PC-3 (cell line): ENCODE results near the gene CRADD. TPM values are rescaled to one million over a fixed set of nuclear protein-coding genes. Genes with fewer than 3 reads are reported as not detected.
A peak's percentile ranks its signal among the peaks of the same experiment; 100 is the strongest.

Source experiments
- ATAC-seq: fragments of 200-7000 bp; cut with Tn5 transposase; 2 replicates; pipeline ENCODE4 v1.9.1; 2020; ENCODE audit warnings: mild to moderate bottlenecking, moderate library complexity
- BruUV-seq: library from RNA; stranded (reverse); fragments of 400-500 nt; replicated peaks from 2 replicates; lab custom pipeline; 2021; lab: Mats Ljungman, UMichigan
- CTCF ChIA-PET: fragments of 300-600 bp; sonication (Branson Sonifier 250); formaldehyde crosslinking; loops from one replicate; lab custom pipeline; 2022; ENCODE audit warnings: antibody characterized with exemption; lab: Charles Lee
- POLR2A ChIA-PET: fragments of 300-600 bp; sonication (Branson Sonifier 250); formaldehyde crosslinking; loops from one replicate; lab custom pipeline; 2022; ENCODE audit warnings: antibody characterized with exemption; ENCODE audit not compliant: unreplicated experiment; lab: Charles Lee
- DNase-seq: peaks from one replicate; pipeline ENCODE4 v3.0.0-alpha.2; 2015
- H2AFZ ChIP-seq: fragments of 300-600 bp; sonication (generic); 2 replicates; pipeline ENCODE4 v1.6.0; 2016; ENCODE audit warnings: antibody characterized with exemption, low read length
- H3F3A ChIP-seq: fragments of 300-600 bp; sonication (generic); one replicate; pipeline ENCODE4 v1.6.0; 2017; ENCODE audit warnings: antibody characterized with exemption, low read length, control low read depth, mild to moderate bottlenecking; ENCODE audit not compliant: unreplicated experiment
- H3K27ac ChIP-seq: fragments of 300-600 bp; sonication (generic); 2 replicates; pipeline ENCODE4 v1.5.1; 2016; ENCODE audit warnings: mild to moderate bottlenecking, low read length
- H3K27me3 ChIP-seq: fragments of 300-600 bp; sonication (generic); 2 replicates; pipeline ENCODE4 v1.6.1; 2016; ENCODE audit warnings: low read length, mixed read lengths
- H3K36me3 ChIP-seq: fragments of 300-600 bp; sonication (generic); 2 replicates; pipeline ENCODE4 v1.6.1; 2016; ENCODE audit warnings: low read depth, mixed run types, low read length, mixed read lengths
- H3K4me1 ChIP-seq: fragments of 300-600 bp; sonication (generic); 2 replicates; pipeline ENCODE4 v1.5.1; 2016; ENCODE audit warnings: low read length; ENCODE audit not compliant: insufficient read depth
- H3K4me2 ChIP-seq: fragments of 300-600 bp; sonication (generic); 2 replicates; pipeline ENCODE4 v1.6.0; 2016; ENCODE audit warnings: low read length
- H3K4me3 ChIP-seq: fragments of 300-600 bp; sonication (generic); 2 replicates; pipeline ENCODE4 v1.5.1; 2016; ENCODE audit warnings: mild to moderate bottlenecking, low read length, mixed read lengths
- H3K79me2 ChIP-seq: fragments of 300-600 bp; sonication (generic); 2 replicates; pipeline ENCODE4 v1.6.1; 2017; ENCODE audit warnings: low read length, mixed read lengths
- H3K9ac ChIP-seq: fragments of 300-600 bp; sonication (generic); 2 replicates; pipeline ENCODE4 v1.6.0; 2016; ENCODE audit warnings: mild to moderate bottlenecking, low read length
- H3K9me2 ChIP-seq: fragments of 300-600 bp; sonication (generic); replicated peaks from 2 replicates; pipeline ENCODE4 v1.6.1; 2016; ENCODE audit warnings: mixed run types, low read length, mixed read lengths
- H3K9me3 ChIP-seq: fragments of 300-600 bp; sonication (generic); 2 replicates; pipeline ENCODE4 v1.6.1; 2016; ENCODE audit warnings: low read length, mixed read lengths
- H4K20me1 ChIP-seq: fragments of 300-600 bp; sonication (generic); 2 replicates; pipeline ENCODE4 v1.6.1; 2016; ENCODE audit warnings: low read length, mixed read lengths
- EZH2 ChIP-seq: fragments of 300-600 bp; sonication (generic); IDR thresholded peaks from one replicate; pipeline ENCODE4 v1.6.1; 2017; ENCODE audit warnings: antibody characterized with exemption, mild to moderate bottlenecking, low read length; ENCODE audit not compliant: unreplicated experiment
- EZH2phosphoT487 ChIP-seq: fragments of 300-600 bp; sonication (generic); IDR thresholded peaks from 2 replicates; pipeline ENCODE4 v1.6.1; 2018; ENCODE audit warnings: mild to moderate bottlenecking, antibody characterized with exemption, low read length, borderline replicate concordance
- intact Hi-C: fragments of 100-400 bp; cut with micrococcal nuclease; formaldehyde crosslinking; loops from 2 replicates; pipeline ENCODE4 v1.9.0; 2023
- total RNA-seq: library from RNA; depleted of rRNA; stranded (reverse); fragments of >200 nt; gene quantifications from 2 replicates; pipeline ENCODE4 v1.2.3, GENCODE V29; 2014
- TF ChIP-seq, protein P1 (sequence below): fragments of 300-600 bp; sonication (generic); conservative IDR thresholded peaks from 2 replicates; pipeline ENCODE4 v1.5.1; 2017; ENCODE audit warnings: antibody characterized with exemption, low read depth, mild to moderate bottlenecking, low read length

CRADD gene
- total RNA-seq, 1 experiment from 2014 or later, result 11.4 TPM

DNA sequence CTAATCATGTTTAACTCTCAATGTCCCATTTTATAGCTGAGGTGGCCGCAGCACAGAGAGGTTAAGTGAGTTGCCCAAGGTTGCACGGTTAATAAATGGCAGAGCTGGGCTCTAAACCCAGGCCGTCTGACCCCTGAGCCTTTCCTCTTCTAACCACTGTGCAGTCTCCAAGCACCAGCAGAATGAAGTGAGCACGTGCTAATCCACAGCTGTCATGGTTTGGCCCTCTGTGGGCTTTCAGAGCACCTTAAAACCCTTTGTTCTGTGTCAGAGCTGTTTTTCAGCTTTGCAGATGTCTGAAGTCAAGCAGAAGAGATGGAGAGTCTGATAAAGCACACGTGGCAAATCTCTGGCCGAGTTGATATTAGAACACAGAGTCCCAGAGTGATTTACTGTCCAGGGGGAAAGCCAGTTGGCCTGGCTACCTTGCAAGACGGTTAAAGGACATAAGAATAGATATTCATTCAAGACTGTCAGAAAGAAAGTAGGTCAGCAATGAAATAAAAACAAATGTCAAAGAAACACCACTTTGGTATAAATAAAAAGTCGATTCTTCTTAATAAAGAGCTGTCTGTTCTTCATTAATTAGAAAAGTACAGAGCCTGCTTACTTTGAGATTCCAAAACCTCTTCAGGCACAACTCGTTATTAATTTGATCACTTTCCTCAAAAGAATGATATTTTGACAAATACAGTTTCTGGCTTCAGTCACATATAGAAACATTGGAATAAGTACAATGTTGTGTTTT lies 107.3 kb downstream of the CRADD start:
- peaks cover 57% of the 10 kb centered on the region for H3K4me1 ChIP-seq
- intact Hi-C loops, result loop anchor here (1.0 kb wide), 1 partner anchor 316 kb away; no protein-coding TSS in a partner anchor
- CTCF ChIA-PET, result interaction anchor here (1.3 to 2.1 kb wide), 2 partner anchors 17 to 318 kb away, joined by 7 to 12 read pairs; no protein-coding TSS in a partner anchor

DNA sequence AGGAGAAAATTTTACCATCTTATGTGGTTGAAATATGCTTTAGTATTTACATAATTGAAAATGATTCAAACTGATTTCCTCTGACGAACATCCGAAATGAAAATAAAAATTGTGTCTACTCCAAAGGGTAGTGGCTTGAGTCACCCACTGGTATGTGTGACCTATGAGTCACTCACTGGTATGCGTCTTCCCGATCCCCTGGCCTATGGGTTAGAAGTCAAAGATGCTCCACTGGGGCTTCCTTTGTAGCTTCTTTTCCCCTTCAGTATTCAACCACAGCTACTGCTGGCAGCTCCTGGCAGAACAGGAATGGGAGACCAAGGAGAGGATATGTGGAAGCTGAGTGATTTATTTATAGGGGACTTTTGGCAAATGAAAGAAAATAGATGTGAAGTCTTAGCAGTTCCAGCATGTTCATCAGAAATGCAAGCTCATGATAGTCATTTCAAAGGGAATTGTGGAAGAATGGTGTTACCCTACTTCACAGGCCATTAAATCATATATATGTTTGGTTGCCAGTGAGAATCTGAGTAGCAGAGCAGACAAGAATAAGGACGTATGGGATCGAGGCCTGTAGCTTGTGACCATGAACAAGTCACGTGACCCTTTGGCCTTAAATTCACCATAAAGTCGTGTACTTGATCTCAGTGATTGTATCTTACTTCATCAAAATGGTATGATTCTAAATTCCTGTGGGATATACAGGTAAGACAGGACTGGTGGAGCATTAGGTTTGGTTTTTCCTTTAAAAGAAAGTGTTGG lies 108.3 kb downstream of the CRADD start:
- peaks cover 11% of the 10 kb centered on the region for H3F3A ChIP-seq
- H3K9me3 ChIP-seq, result no peaks in the 10 kb centered on the region
- H3K27ac ChIP-seq, result peak overlapping the region; percentile 96
- POLR2A ChIA-PET, result interaction anchor here (0.6 to 0.8 kb wide), 2 partner anchors 216 to 221 kb away, joined by 3 read pairs; no protein-coding TSS in a partner anchor
- ATAC-seq (peak; percentile 93), DNase-seq (peak; percentile 98)
- TF ChIP-seq, protein P1, sequence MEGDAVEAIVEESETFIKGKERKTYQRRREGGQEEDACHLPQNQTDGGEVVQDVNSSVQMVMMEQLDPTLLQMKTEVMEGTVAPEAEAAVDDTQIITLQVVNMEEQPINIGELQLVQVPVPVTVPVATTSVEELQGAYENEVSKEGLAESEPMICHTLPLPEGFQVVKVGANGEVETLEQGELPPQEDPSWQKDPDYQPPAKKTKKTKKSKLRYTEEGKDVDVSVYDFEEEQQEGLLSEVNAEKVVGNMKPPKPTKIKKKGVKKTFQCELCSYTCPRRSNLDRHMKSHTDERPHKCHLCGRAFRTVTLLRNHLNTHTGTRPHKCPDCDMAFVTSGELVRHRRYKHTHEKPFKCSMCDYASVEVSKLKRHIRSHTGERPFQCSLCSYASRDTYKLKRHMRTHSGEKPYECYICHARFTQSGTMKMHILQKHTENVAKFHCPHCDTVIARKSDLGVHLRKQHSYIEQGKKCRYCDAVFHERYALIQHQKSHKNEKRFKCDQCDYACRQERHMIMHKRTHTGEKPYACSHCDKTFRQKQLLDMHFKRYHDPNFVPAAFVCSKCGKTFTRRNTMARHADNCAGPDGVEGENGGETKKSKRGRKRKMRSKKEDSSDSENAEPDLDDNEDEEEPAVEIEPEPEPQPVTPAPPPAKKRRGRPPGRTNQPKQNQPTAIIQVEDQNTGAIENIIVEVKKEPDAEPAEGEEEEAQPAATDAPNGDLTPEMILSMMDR, result no peak
- TF ChIP-seq EZH2phosphoT487 (no peak), EZH2 (no peak)
- no peaks in the 10 kb centered on the region for H3K79me2 ChIP-seq
- H2AFZ ChIP-seq, result no peak overlapping the region
- H3K4me2 ChIP-seq, result peak overlapping the region; percentile 71
- H3K4me3 ChIP-seq, result peak overlapping the region; percentile 33; the same call in 1 of the 2 replicates
- H3K9ac ChIP-seq, result peak overlapping the region; percentile 82
- CTCF ChIA-PET, result interaction anchor here (0.9 to 2.1 kb wide), 3 partner anchors 18 to 317 kb away, joined by 4 to 12 read pairs (median 7); no protein-coding TSS in a partner anchor
- intact Hi-C loops, result loop anchor here (1.0 kb wide), 1 partner anchor 315 kb away; no protein-coding TSS in a partner anchor
- H3K36me3 ChIP-seq, result no peaks in the 10 kb centered on the region
- no peaks in the 10 kb centered on the region for H3K9me2 ChIP-seq
- H3K27me3 ChIP-seq, result no peaks in the 10 kb centered on the region
- H3K4me1 ChIP-seq, result peaks cover 66% of the 10 kb centered on the region
- TSS peak; percentile 79 for BruUV-seq
- H4K20me1 ChIP-seq, result no peaks in the 10 kb centered on the region

More for the DNA sequence above, 107.3 kb downstream of the CRADD start:
- peak; percentile 32 for ATAC-seq
- Histone ChIP-seq H2AFZ (peak overlapping the region; percentile 31; the same call in 1 of the 2 replicates), H3K4me3 (peak overlapping the region; percentile 33), H4K20me1 (no peaks in the 10 kb centered on the region), H3K4me2 (peak overlapping the region; percentile 71), H3K27me3 (no peaks in the 10 kb centered on the region), H3K27ac (peak overlapping the region; percentile 96), H3K36me3 (no peaks in the 10 kb centered on the region), H3K9me3 (no peaks in the 10 kb centered on the region), H3F3A (peaks cover 11% of the 10 kb centered on the region), H3K9ac (peak overlapping the region; percentile 82), H3K79me2 (no peaks in the 10 kb centered on the region), H3K9me2 (no peaks in the 10 kb centered on the region)
- BruUV-seq, result TSS peak; percentile 94
- TF ChIP-seq, protein P1, result no peak
- no peak for TF ChIP-seq EZH2
- TF ChIP-seq EZH2phosphoT487, result no peak
- DNase-seq, result peak; percentile 79
- POLR2A ChIA-PET, result interaction anchor here (0.6 to 0.8 kb wide), 2 partner anchors 216 to 220 kb away, joined by 3 read pairs; no protein-coding TSS in a partner anchor
